HEK293T (cell line): ENCODE measurements around the gene CYYR1.

Source experiments
- CTCF ChIA-PET: fragments of 350-600 bp; formaldehyde crosslinking; extraction: SDS; loops from one replicate; lab custom pipeline; 2021; ENCODE audit warnings: antibody characterized with exemption, inconsistent platforms; lab: Yijun Ruan, JAX
- POLR2A ChIA-PET: fragments of 350-600 bp; formaldehyde crosslinking; extraction: SDS; loops from one replicate; lab custom pipeline; 2020; ENCODE audit warnings: antibody characterized with exemption, inconsistent platforms; lab: Yijun Ruan, JAX
- DNase-seq: peaks from one replicate; pipeline ENCODE4 v3.0.0; 2012; ENCODE audit warnings: mixed read lengths; ENCODE audit errors: extremely low spot score
- ARNT ChIP-seq: fragments of 450-650 bp; IDR thresholded peaks from 2 replicates; pipeline ENCODE4 v1.6.1; 2017; ENCODE audit warnings: mild to moderate bottlenecking
- BHLHE40 ChIP-seq: fragments of 450-650 bp; IDR thresholded peaks from 2 replicates; pipeline ENCODE4 v1.6.1; 2016; ENCODE audit warnings: mild to moderate bottlenecking, moderate library complexity, borderline replicate concordance
- CTBP1 ChIP-seq: fragments of 450-650 bp; IDR thresholded peaks from 2 replicates; pipeline ENCODE4 v1.6.1; 2016; ENCODE audit warnings: borderline replicate concordance
- ELF4 ChIP-seq: fragments of 450-650 bp; IDR thresholded peaks from 2 replicates; pipeline ENCODE4 v1.6.1; 2017; ENCODE audit warnings: antibody characterized with exemption
- FOXA1 ChIP-seq: fragments of 450-650 bp; IDR thresholded peaks from 2 replicates; pipeline ENCODE4 v1.6.1; 2016; ENCODE audit warnings: mild to moderate bottlenecking
- FOXK2 ChIP-seq: fragments of 450-650 bp; IDR thresholded peaks from 2 replicates; pipeline ENCODE4 v1.6.1; 2016; ENCODE audit warnings: mild to moderate bottlenecking
- FOXM1 ChIP-seq: fragments of 450-650 bp; IDR thresholded peaks from 2 replicates; pipeline ENCODE4 v1.6.1; 2017; ENCODE audit warnings: mild to moderate bottlenecking, borderline replicate concordance
- HDGF ChIP-seq: fragments of 450-650 bp; IDR thresholded peaks from 2 replicates; pipeline ENCODE4 v1.6.1; 2017; ENCODE audit warnings: antibody characterized with exemption, borderline replicate concordance
- L3MBTL2 ChIP-seq: fragments of 450-650 bp; conservative IDR thresholded peaks from 2 replicates; pipeline ENCODE4 v1.6.1; 2016; ENCODE audit warnings: mild to moderate bottlenecking
- LEF1 ChIP-seq: fragments of 450-650 bp; IDR thresholded peaks from 2 replicates; pipeline ENCODE4 v1.6.1; 2017; ENCODE audit warnings: mild to moderate bottlenecking, borderline replicate concordance
- NFRKB ChIP-seq: fragments of 450-650 bp; IDR thresholded peaks from 2 replicates; pipeline ENCODE4 v1.6.1; 2016; ENCODE audit warnings: mild to moderate bottlenecking, moderate library complexity
- PKNOX1 ChIP-seq: fragments of 450-650 bp; IDR thresholded peaks from 2 replicates; pipeline ENCODE4 v1.6.1; 2016
- SP1 ChIP-seq: fragments of 450-650 bp; IDR thresholded peaks from 2 replicates; pipeline ENCODE4 v1.6.1; 2017
- SUZ12 ChIP-seq: fragments of 450-650 bp; IDR thresholded peaks from 2 replicates; pipeline ENCODE4 v1.6.1; 2016; ENCODE audit warnings: mild to moderate bottlenecking
- TARDBP ChIP-seq: fragments of 450-650 bp; IDR thresholded peaks from 2 replicates; pipeline ENCODE4 v1.6.1; 2016
- ZNF384 ChIP-seq: fragments of 450-650 bp; IDR thresholded peaks from 2 replicates; pipeline ENCODE4 v1.6.1; 2016

Gene CYYR1

GRCh38 chr21:26491663-26492062 is 81.4 kb downstream of the CYYR1 start:
- CTCF ChIA-PET, result no interaction called here
- TF ChIP-seq CTBP1 (no peak), LEF1 (no peak), NFRKB (no peak), FOXM1 (no peak), TARDBP (no peak), ARNT (no peak), PKNOX1 (no peak), FOXA1 (no peak), L3MBTL2 (no peak), SP1 (no peak), FOXK2 (no peak)
- DNase-seq, result no peak
- POLR2A ChIA-PET, result no interaction called here

- ChIA-PET POLR2A (no interaction called here), CTCF (no interaction called here)
- TF ChIP-seq ARNT (no peak), NFRKB (no peak), ZNF384 (no peak), BHLHE40 (no peak), PKNOX1 (no peak), ELF4 (no peak), FOXA1 (no peak), TARDBP (no peak), CTBP1 (no peak), LEF1 (no peak), L3MBTL2 (no peak), SUZ12 (no peak), FOXM1 (no peak), FOXK2 (no peak), HDGF (no peak), SP1 (no peak)
- no peak for DNase-seq
These were observed 82.3 kb downstream of the CYYR1 start for GRCh38 chr21:26490771-26491170.

- no peak for DNase-seq
- POLR2A ChIA-PET, result no interaction called here
- TF ChIP-seq BHLHE40 (no peak), ZNF384 (no peak)
- CTCF ChIA-PET, result no interaction called here
These were observed 83.3 kb downstream of the CYYR1 start for GRCh38 chr21:26489781-26490180.

- no peak for DNase-seq
- POLR2A ChIA-PET, result no interaction called here
- TF ChIP-seq PKNOX1 (no peak), FOXA1 (no peak), HDGF (no peak), NFRKB (no peak), LEF1 (no peak), FOXK2 (no peak), ARNT (no peak)
- CTCF ChIA-PET, result no interaction called here
These were observed 85.1 kb downstream of the CYYR1 start for GRCh38 chr21:26487981-26488480.

GRCh38 chr21:26473471-26473870 is 99.6 kb downstream of the CYYR1 start:
- ChIA-PET POLR2A (no interaction called here), CTCF (no interaction called here)
- TF ChIP-seq SP1, result no peak
- TF ChIP-seq NFRKB, result no peak
- no peak for TF ChIP-seq L3MBTL2
- no peak for TF ChIP-seq FOXA1
- no peak for TF ChIP-seq CTBP1
- TF ChIP-seq SUZ12, result no peak
- TF ChIP-seq ZNF384, result no peak
- TF ChIP-seq TARDBP, result no peak
- TF ChIP-seq BHLHE40, result no peak
- TF ChIP-seq PKNOX1, result no peak
- no peak for TF ChIP-seq ELF4
- no peak for TF ChIP-seq ARNT
- TF ChIP-seq HDGF, result no peak
- no peak for TF ChIP-seq LEF1
- DNase-seq, result no peak

- TF ChIP-seq ELF4 (no peak), FOXM1 (no peak), TARDBP (no peak)
- DNase-seq, result no peak
- POLR2A ChIA-PET, result no interaction called here
- CTCF ChIA-PET, result no interaction called here
These were observed 102.0 kb downstream of the CYYR1 start for GRCh38 chr21:26471099-26471471.
